HG03565 (cell line): ENCODE measurements around the gene GSK3B.

ENCODE experiments used
- ATAC-seq: cut with Tn5 transposase; IDR thresholded peaks from one replicate; pipeline ENCODE4 v1.9.1; 2021; ENCODE audit warnings: mild to moderate bottlenecking, moderate library complexity; ENCODE audit not compliant: unreplicated experiment

Gene GSK3B

GRCh38 chr3:119790369-119790768, 303.9 kb downstream of the GSK3B start:
- no peak for ATAC-seq

- no peak for ATAC-seq
These were observed 307.8 kb downstream of the GSK3B start for GRCh38 chr3:119786409-119786808.

- ATAC-seq: no peak
These were observed 310.4 kb downstream of the GSK3B start for GRCh38 chr3:119783883-119784282.

- ATAC-seq: no peak
These were observed 311.0 kb downstream of the GSK3B start for GRCh38 chr3:119783255-119783654.

- no peak for ATAC-seq
These were observed 311.8 kb downstream of the GSK3B start for GRCh38 chr3:119782460-119782859.

- ATAC-seq: no peak
These were observed 312.7 kb downstream of the GSK3B start, which contains the start of gene NR1I2 for GRCh38 chr3:119781330-119782198. TSS of gene NR1I2 (plus strand) at chr3:119782101.

- ATAC-seq: no peak
These were observed 314.4 kb downstream of the GSK3B start for GRCh38 chr3:119779731-119780383.

- no peak for ATAC-seq
These were observed 315.4 kb downstream of the GSK3B start for GRCh38 chr3:119778811-119779210.

GRCh38 chr3:119778176-119778575, 316.1 kb downstream of the GSK3B start:
- ATAC-seq: no peak

- ATAC-seq: no peak
These were observed 317.9 kb downstream of the GSK3B start for GRCh38 chr3:119776304-119776703.

GRCh38 chr3:119774444-119774843, 319.8 kb downstream of the GSK3B start:
- peak; percentile 92 for ATAC-seq
